GM12873 (cell line): ENCODE results near the gene GRIK5.

Experiments
- TF ChIP-seq, protein P1 (sequence below): IDR thresholded peaks from 2 replicates; pipeline ENCODE4 v1.5.1; 2012; ENCODE audit warnings: low read depth, mild to moderate bottlenecking, moderate library complexity, low read length, control low read depth; ENCODE audit not compliant: insufficient read depth; ENCODE audit errors: missing control alignments

Gene GRIK5

DNA sequence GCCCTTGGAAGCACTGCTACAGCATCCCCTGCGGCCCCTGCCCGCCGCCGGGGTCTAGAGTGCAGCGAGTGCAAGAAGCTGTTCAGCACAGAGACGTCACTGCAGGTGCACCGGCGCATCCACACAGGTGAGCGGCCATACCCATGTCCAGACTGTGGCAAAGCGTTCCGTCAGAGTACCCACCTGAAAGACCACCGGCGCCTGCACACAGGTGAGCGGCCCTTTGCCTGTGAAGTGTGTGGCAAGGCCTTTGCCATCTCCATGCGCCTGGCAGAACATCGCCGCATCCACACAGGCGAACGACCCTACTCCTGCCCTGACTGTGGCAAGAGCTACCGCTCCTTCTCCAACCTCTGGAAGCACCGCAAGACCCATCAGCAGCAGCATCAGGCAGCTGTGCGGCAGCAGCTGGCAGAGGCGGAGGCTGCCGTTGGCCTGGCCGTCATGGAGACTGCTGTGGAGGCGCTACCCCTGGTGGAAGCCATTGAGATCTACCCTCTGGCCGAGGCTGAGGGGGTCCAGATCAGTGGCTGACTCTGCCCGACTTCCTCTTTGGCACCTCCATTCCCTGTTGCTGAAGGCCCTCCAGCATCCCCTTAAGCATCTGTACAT, 10.9 kb upstream of the GRIK5 start:
- TF ChIP-seq, protein P1, sequence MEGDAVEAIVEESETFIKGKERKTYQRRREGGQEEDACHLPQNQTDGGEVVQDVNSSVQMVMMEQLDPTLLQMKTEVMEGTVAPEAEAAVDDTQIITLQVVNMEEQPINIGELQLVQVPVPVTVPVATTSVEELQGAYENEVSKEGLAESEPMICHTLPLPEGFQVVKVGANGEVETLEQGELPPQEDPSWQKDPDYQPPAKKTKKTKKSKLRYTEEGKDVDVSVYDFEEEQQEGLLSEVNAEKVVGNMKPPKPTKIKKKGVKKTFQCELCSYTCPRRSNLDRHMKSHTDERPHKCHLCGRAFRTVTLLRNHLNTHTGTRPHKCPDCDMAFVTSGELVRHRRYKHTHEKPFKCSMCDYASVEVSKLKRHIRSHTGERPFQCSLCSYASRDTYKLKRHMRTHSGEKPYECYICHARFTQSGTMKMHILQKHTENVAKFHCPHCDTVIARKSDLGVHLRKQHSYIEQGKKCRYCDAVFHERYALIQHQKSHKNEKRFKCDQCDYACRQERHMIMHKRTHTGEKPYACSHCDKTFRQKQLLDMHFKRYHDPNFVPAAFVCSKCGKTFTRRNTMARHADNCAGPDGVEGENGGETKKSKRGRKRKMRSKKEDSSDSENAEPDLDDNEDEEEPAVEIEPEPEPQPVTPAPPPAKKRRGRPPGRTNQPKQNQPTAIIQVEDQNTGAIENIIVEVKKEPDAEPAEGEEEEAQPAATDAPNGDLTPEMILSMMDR = no peak

DNA sequence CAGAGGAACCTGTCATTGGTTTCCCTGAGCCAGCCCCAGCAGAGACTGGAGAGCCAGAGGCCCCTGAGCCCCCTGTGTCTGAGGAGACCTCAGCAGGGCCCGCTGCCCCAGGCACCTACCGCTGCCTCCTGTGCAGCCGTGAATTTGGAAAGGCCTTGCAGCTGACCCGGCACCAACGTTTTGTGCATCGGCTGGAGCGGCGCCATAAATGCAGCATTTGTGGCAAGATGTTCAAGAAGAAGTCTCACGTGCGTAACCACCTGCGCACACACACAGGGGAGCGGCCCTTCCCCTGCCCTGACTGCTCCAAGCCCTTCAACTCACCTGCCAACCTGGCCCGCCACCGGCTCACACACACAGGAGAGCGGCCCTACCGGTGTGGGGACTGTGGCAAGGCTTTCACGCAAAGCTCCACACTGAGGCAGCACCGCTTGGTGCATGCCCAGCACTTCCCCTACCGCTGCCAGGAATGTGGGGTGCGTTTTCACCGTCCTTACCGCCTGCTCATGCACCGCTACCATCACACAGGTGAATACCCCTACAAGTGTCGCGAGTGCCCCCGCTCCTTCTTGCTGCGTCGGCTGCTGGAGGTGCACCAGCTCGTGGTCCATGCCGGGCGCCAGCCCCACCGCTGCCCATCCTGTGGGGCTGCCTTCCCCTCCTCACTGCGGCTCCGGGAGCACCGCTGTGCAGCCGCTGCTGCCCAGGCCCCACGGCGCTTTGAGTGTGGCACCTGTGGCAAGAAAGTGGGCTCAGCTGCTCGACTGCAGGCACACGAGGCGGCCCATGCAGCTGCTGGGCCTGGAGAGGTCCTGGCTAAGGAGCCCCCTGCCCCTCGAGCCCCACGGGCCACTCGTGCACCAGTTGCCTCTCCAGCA, 10.1 kb upstream of the GRIK5 start:
- TF ChIP-seq, protein P1 = no peak

DNA sequence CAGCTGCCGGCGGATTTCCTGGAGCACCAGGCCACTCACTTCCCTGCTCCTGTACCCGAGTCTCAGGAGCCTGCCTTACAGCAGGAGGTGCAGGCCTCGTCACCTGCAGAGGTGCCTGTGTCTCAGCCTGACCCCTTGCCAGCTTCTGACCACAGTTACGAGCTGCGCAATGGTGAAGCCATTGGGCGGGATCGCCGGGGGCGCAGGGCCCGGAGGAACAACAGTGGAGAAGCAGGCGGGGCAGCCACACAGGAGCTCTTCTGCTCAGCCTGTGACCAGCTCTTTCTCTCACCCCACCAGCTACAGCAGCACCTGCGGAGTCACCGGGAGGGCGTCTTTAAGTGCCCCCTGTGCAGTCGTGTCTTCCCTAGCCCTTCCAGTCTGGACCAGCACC, 9.3 kb upstream of the GRIK5 start:
- TF ChIP-seq, protein P1 = no peak

DNA sequence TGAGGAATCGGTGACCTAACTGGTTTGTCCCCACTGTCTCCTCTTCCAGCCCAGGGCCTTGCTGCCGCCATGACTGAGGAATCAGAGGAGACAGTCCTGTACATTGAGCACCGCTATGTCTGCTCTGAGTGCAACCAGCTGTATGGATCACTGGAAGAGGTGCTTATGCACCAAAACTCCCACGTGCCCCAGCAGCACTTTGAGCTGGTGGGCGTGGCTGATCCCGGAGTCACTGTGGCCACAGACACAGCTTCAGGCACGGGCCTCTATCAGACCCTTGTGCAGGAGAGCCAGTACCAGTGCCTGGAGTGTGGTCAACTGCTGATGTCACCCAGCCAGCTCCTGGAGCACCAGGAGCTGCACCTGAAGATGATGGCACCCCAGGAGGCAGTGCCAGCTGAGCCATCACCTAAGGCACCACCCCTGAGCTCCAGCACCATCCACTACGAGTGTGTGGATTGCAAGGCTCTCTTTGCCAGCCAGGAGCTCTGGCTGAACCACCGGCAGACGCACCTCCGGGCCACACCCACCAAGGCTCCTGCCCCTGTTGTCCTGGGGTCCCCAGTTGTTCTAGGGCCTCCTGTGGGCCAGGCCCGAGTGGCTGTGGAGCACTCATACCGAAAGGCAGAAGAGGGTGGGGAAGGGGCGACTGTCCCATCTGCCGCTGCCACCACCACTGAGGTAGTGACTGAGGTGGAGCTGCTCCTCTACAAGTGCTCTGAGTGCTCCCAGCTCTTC, 8.7 kb upstream of the GRIK5 start:
- TF ChIP-seq, protein P1 = no peak

DNA sequence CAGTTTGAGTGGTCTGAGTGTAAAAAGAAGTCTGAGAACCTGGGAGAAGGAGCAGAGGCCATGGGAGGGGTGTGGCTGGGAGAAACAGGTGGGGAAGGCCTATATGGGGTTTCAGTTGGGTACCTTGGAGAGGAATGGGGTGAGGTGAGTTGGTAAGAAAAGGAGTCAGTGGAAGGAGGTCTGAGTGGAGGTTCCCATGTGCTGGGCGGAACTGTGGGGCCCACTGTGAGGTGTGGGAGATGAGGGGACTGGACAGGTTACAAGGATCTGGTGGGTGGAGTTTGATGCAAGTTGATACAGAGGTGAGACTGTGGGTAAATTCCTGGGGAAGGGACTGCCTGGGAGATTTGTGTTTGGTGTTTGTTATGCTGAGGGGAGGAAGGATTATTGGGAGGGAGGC, 8.1 kb upstream of the GRIK5 start:
- TF ChIP-seq, protein P1 = no peak

DNA sequence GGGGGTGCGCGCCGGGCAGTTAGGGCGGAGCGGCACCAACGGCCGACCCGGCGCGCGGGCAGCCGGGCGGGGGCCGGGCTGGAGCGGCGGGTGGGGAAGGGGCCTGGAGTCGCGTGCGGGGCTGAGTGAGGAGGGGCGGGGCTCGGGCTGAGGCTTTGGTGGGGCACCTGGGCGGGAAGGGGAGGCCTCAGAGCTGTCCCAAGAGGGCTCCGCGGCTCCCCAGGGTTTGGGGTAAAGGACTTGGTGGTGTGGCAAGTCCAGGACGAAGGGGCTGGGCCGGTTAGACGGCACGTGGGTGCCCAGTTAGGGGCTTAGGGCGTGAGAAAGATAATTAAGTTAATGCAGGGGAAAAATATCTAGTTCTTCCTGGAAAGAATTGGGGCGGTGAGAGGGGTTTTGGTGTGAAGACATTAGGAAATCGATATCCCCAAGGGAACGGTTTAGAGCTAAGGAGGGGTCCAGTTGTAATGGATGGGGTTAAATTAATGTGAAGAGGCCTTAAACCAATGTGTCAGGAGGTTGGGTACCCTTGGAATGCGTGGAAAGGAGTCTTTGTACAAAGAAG, 6.5 kb upstream of the GRIK5 start:
- TF ChIP-seq, protein P1 = no peak

DNA sequence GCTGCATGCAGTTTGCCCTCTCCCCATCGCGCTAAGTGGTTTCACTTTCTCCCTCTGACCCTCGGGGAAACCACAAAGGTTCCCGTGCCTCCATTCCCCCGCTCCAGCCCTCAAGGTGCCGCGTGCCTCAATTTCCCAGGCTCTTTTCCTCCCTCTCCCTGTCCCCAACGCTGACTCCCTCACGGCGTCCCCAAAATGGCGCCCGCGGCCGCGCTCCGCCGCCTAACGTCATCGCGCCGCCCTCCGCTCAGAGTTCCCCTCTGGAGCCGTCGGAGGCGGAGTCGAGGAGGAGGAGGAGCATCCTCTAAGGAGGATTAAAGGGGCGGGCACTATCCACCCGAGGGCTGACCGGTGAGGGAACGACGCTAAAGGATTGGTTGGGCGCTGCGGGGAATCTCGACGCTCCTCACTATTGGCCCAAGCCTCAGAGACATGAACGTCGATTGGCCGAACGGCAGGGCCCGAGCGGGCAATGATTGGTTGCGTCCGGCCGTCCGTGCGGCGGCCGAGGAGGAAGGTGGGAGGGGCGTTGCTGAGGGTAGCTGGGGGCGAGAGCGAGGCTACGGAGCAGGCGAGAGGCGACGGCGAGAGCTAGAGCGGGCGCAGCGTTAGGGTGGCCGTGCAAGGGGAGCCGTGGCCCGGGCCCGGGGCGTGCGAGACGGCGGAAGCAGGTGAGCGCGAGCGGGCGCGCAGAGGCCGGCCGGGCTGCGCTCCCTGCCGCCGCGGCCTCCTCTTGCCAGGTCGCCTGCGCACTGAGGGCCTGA, 5.8 kb upstream of the GRIK5 start, which contains the start of gene ZNF574:
ZNF574 (plus strand) TSS at position 551 of the 764 bp plus-strand sequence. CDS start 2,441 bp downstream, outside the sequence.
- TF ChIP-seq, protein P1 = no peak
